GM19351 (cell line): ENCODE measurements around the gene INAFM2.

Experiments
- ATAC-seq: cut with Tn5 transposase; IDR thresholded peaks from one replicate; pipeline ENCODE4 v1.9.1; 2021; ENCODE audit warnings: mild to moderate bottlenecking, moderate library complexity; ENCODE audit not compliant: unreplicated experiment

The INAFM2 gene

GRCh38 chr15:40305281-40305680, 18.2 kb upstream of the INAFM2 start:
- no peak for ATAC-seq

GRCh38 chr15:40306371-40306770, 17.1 kb upstream of the INAFM2 start:
- ATAC-seq, result no peak

GRCh38 chr15:40306908-40307307, 16.6 kb upstream of the INAFM2 start:
- no peak for ATAC-seq

GRCh38 chr15:40307421-40308211, 15.9 kb upstream of the INAFM2 start, which contains the start of gene PLCB2:
Gene PLCB2 (minus strand): TSS chr15:40307935. CDS start chr15:40307672, 263 bp downstream.
- ATAC-seq, result peak; percentile 62

GRCh38 chr15:40309344-40309862, 14.1 kb upstream of the INAFM2 start:
- no peak for ATAC-seq

- no peak for ATAC-seq
Measured at GRCh38 chr15:40310001-40310959, 13.2 kb upstream of the INAFM2 start.

GRCh38 chr15:40310993-40311392, 12.5 kb upstream of the INAFM2 start:
- ATAC-seq, result no peak

- ATAC-seq, result no peak
Measured at GRCh38 chr15:40312370-40313158, 10.9 kb upstream of the INAFM2 start.

GRCh38 chr15:40313531-40314398, 9.7 kb upstream of the INAFM2 start:
- no peak for ATAC-seq

- ATAC-seq, result no peak
Measured at GRCh38 chr15:40314723-40315276, 8.7 kb upstream of the INAFM2 start.

GRCh38 chr15:40316931-40317330, 6.6 kb upstream of the INAFM2 start:
- no peak for ATAC-seq

GRCh38 chr15:40317580-40317979, 5.9 kb upstream of the INAFM2 start:
- ATAC-seq, result no peak

GRCh38 chr15:40320409-40320808, 3.1 kb upstream of the INAFM2 start:
- no peak for ATAC-seq

GRCh38 chr15:40320931-40321371, 2.5 kb upstream of the INAFM2 start:
- no peak for ATAC-seq

GRCh38 chr15:40322531-40323238, 807 bp upstream of the INAFM2 start:
- ATAC-seq, result no peak

- ATAC-seq, result no peak
Measured at GRCh38 chr15:40323953-40324937, 753 bp downstream of the INAFM2 start.

- ATAC-seq, result no peak
Measured at GRCh38 chr15:40325188-40325587, 1.7 kb downstream of the INAFM2 start.

GRCh38 chr15:40325700-40326099, 2.2 kb downstream of the INAFM2 start:
- ATAC-seq, result no peak
